Measurements from ENCODE around the gene FRS2. TPM values are rescaled to one million over a fixed set of nuclear protein-coding genes. Genes with fewer than 3 reads are reported as not detected.

Gene FRS2
- total and polyA plus RNA-seq, 2 donors: 8.4 to 15.9 TPM

Other genes with a start within 250 kb of the FRS2 start
- gene CPSF6, start 230.8 kb upstream of the FRS2 start, total RNA-seq: 32.0 TPM
- 25.5 TPM for gene CPSF6, start 230.8 kb upstream of the FRS2 start, polyA plus RNA-seq
- 311 TPM for gene LYZ, start 122.0 kb upstream of the FRS2 start, total RNA-seq
- 233 TPM for gene LYZ, start 122.0 kb upstream of the FRS2 start, polyA plus RNA-seq
- 45.7 TPM for gene YEATS4, start 110.6 kb upstream of the FRS2 start, total RNA-seq
- 20.5 TPM for gene YEATS4, start 110.6 kb upstream of the FRS2 start, polyA plus RNA-seq
- 270 TPM for gene CCT2, start 115.1 kb downstream of the FRS2 start, total RNA-seq
- 126 TPM for gene CCT2, start 115.1 kb downstream of the FRS2 start, polyA plus RNA-seq
- gene LRRC10, start 140.5 kb downstream of the FRS2 start, total RNA-seq: 0.05 TPM
- gene LRRC10, start 140.5 kb downstream of the FRS2 start, polyA plus RNA-seq: 0.05 TPM
- gene BEST3, start 228.9 kb downstream of the FRS2 start, total RNA-seq: 4.1 TPM
- gene BEST3, start 228.9 kb downstream of the FRS2 start, polyA plus RNA-seq: 2.7 TPM